Neural progenitor cell (in vitro differentiated cells): ENCODE data around the gene TMEM240.

Experiments
- EZH2 ChIP-seq: fragments of 200-600 bp; sonication (generic); IDR thresholded peaks from 2 replicates; pipeline ENCODE4 v1.6.1; 2017; ENCODE audit warnings: antibody characterized with exemption, mild to moderate bottlenecking, moderate library complexity
- TF ChIP-seq, protein P1 (sequence below): fragments of 200-600 bp; sonication (generic); IDR thresholded peaks from 2 replicates; pipeline ENCODE4 v1.5.1; 2017; ENCODE audit warnings: antibody characterized with exemption, mild to moderate bottlenecking

DNA sequence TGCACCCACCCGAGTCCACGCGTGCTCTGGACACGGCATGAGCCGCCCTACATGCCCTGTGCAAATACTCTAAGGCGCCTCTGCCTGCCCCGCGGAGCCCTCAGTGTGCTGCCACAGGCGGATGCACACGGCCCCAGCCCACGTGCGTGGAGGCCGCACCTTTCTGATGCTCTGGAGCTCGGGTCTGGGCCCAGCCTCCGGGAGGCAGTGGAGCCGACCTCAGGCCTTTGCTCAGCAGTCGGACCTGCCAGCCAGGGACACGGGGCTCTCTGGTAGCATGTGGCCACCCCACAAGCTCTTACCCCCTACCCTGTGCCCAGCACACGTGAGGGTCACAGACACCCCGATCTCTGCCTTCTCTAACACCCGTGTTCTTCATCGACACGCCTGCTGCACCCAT lies 2.1 kb downstream of the TMEM240 start:
- TF ChIP-seq EZH2: no peak
- TF ChIP-seq, protein P1, sequence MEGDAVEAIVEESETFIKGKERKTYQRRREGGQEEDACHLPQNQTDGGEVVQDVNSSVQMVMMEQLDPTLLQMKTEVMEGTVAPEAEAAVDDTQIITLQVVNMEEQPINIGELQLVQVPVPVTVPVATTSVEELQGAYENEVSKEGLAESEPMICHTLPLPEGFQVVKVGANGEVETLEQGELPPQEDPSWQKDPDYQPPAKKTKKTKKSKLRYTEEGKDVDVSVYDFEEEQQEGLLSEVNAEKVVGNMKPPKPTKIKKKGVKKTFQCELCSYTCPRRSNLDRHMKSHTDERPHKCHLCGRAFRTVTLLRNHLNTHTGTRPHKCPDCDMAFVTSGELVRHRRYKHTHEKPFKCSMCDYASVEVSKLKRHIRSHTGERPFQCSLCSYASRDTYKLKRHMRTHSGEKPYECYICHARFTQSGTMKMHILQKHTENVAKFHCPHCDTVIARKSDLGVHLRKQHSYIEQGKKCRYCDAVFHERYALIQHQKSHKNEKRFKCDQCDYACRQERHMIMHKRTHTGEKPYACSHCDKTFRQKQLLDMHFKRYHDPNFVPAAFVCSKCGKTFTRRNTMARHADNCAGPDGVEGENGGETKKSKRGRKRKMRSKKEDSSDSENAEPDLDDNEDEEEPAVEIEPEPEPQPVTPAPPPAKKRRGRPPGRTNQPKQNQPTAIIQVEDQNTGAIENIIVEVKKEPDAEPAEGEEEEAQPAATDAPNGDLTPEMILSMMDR: no peak
